ENCODE measurements around the gene FRMD4A. TPM values are rescaled to one million over a fixed set of nuclear protein-coding genes. Genes with fewer than 3 reads are reported as not detected.

The FRMD4A gene
- total and polyA plus RNA-seq, 3 donors from 2014 or later, result 15.0 to 20.8 (median 18.7) TPM

DNA sequence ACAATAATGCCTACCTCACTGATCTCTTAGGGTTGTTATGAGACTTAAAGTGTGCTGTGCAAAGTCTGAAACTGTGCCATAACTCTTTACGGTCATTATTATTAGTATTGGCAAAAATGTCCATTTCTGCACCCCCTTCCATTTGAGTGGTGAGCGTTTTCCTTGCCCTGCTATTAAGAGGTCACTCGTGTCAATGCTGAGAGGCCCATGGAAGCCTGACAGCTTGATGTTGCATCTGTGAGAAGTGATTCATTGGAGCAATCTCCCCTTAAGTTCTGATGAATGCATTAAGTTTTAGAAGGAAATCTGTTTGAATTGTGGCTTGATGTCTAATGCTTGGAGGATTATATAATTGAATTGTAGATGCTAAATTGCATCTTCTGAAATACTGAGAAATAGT is 253.3 kb downstream of the FRMD4A start:
- H3K27ac ChIP-seq, result no peak overlapping the region
- DNase-seq, result no peak
- no peak overlapping the region for H3K4me3 ChIP-seq
- H3K27me3 ChIP-seq, result no peaks in the 10 kb centered on the region
- no peak for TF ChIP-seq POLR2A (IDR thresholded peaks at IDR 0.05)
- TF ChIP-seq, protein P1, sequence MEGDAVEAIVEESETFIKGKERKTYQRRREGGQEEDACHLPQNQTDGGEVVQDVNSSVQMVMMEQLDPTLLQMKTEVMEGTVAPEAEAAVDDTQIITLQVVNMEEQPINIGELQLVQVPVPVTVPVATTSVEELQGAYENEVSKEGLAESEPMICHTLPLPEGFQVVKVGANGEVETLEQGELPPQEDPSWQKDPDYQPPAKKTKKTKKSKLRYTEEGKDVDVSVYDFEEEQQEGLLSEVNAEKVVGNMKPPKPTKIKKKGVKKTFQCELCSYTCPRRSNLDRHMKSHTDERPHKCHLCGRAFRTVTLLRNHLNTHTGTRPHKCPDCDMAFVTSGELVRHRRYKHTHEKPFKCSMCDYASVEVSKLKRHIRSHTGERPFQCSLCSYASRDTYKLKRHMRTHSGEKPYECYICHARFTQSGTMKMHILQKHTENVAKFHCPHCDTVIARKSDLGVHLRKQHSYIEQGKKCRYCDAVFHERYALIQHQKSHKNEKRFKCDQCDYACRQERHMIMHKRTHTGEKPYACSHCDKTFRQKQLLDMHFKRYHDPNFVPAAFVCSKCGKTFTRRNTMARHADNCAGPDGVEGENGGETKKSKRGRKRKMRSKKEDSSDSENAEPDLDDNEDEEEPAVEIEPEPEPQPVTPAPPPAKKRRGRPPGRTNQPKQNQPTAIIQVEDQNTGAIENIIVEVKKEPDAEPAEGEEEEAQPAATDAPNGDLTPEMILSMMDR (IDR thresholded peaks at IDR 0.05), result no peak
- no peaks in the 10 kb centered on the region for H3K36me3 ChIP-seq (ENCODE audit: low read depth, missing control alignments)
- no peaks in the 10 kb centered on the region for H3K9me3 ChIP-seq
- intact Hi-C loops (cut with DNase I; ENCODE audit: low total_unique reads), result no loop called here
- WGBS, 2 donors, result 84 to 87% methylated on average over 3 of the region's 3 CpGs
- H3K4me1 ChIP-seq, result peaks cover 6% of the 10 kb centered on the region

DNA sequence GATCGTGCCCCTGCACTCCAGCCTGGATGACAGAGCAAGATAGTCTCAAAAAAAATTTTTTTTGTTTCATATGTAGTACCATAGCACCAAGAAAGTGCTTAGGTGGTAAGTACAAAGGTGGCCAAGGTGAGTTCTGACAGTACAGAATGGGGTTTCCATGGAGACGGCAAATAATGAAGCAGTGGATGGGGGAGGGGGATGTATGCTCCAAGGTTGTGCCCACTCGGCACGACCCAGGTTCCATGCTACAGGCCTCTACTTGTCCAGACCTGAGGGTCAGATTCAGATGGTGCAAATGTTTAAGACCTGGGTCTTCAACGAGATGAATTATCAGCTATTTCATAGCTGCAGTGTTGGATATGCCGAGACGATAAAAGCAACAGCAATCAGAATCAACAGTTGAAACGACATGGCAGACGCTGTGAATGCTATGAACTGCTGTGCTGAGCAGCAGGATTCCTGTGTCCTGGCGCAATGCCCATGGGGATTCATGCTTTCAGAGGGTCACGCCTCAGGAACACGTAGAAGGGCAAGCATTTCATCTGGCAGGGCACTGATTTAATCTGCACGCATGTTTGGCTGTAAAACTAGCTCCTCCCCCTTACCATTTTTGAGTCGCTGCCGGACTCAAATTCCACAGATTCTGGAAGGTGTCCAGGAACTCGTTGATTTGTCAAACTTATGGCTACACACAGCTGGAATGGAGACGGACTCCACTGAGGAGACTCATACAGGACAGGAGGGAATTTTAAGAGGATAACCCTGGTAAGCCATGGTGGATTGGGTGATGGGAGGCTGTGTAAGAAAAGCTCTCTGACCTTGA is 256.5 kb downstream of the FRMD4A start:
- no peaks in the 10 kb centered on the region for H3K9me3 ChIP-seq
- peak; percentile 43 for DNase-seq
- TF ChIP-seq POLR2A (IDR thresholded peaks at IDR 0.05), result no peak
- TF ChIP-seq, protein P1 (IDR thresholded peaks at IDR 0.05), result no peak
- H3K4me1 ChIP-seq, result peaks cover 6% of the 10 kb centered on the region
- no peak overlapping the region for H3K27ac ChIP-seq
- no peaks in the 10 kb centered on the region for H3K36me3 ChIP-seq (ENCODE audit: low read depth, missing control alignments)
- 24 to 25% methylated on average over 17 of the region's 17 CpGs for WGBS, 2 donors
- H3K27me3 ChIP-seq, result no peaks in the 10 kb centered on the region
- intact Hi-C loops (cut with DNase I; ENCODE audit: low total_unique reads), result no loop called here
- H3K4me3 ChIP-seq, result peak overlapping the region in 1 of 2 donors; percentile 21

DNA sequence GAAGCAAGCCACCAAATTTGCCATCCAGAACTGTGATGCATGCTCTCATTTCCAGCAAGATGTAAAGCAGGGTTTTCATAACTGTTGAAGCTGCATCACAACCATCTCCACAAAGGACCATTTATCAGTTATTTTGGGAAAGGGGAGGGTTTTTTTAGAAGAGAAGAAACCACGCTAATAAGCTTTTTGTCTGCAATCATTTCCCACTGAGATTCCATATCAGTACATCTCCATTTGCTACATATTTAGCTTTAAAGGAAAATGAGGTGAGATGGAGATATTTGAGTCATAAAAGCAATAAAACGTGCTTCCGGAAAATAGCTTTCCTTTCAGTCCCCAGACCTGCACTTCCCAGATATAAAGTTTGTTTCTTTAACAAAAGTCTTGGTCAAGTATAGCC is 258.2 kb downstream of the FRMD4A start:
- Histone ChIP-seq H3K36me3 (ENCODE audit: low read depth, missing control alignments) (no peaks in the 10 kb centered on the region), H3K27ac (no peak overlapping the region), H3K4me1 (peaks cover 6% of the 10 kb centered on the region), H3K9me3 (no peaks in the 10 kb centered on the region), H3K27me3 (no peaks in the 10 kb centered on the region), H3K4me3 (no peak overlapping the region)
- intact Hi-C loops (cut with DNase I; ENCODE audit: low total_unique reads), result no loop called here
- TF ChIP-seq, protein P1 (IDR thresholded peaks at IDR 0.05), result no peak
- no peak for TF ChIP-seq POLR2A (IDR thresholded peaks at IDR 0.05)
- DNase-seq, result no peak
- 84 to 87% methylated on average over 3 of the region's 3 CpGs for WGBS, 2 donors

DNA sequence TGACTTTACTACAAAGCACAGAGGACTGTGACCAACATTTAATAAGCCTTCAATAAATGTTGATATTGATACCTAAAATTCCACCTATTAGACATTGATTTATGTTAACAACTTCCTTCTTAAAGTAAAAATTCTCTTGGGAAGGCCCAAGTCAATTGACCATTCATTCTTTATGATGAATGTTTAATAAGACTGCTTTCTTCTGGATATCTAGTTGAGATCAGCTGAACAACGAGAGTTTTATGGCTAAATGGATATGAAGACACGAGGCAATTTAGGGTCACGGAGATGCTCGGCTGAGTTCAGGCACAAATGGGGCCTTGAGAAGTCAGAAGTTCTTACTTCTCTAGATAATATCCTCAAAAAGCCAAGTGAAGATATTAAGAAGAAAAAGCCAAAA is 258.8 kb downstream of the FRMD4A start:
- WGBS, 2 donors, result 80 to 84% methylated on average over 4 of the region's 4 CpGs
- Histone ChIP-seq H3K4me1 (peaks cover 6% of the 10 kb centered on the region), H3K4me3 (no peak overlapping the region), H3K27me3 (no peaks in the 10 kb centered on the region), H3K9me3 (no peaks in the 10 kb centered on the region), H3K36me3 (ENCODE audit: low read depth, missing control alignments) (no peaks in the 10 kb centered on the region), H3K27ac (no peak overlapping the region)
- DNase-seq, result no peak
- TF ChIP-seq, protein P1 (IDR thresholded peaks at IDR 0.05), result no peak
- no peak for TF ChIP-seq POLR2A (IDR thresholded peaks at IDR 0.05)
- intact Hi-C loops (cut with DNase I; ENCODE audit: low total_unique reads), result no loop called here

Measured in testis (tissue), 3 donors.